ENCODE results near the gene SCG5. TPM values are rescaled to one million over a fixed set of nuclear protein-coding genes. Genes with fewer than 3 reads are reported as not detected.

SCG5 gene
- polyA plus RNA-seq, 6 donors from 2014 or later: 0.39 TPM; not detected in 5

- no peak for ATAC-seq (ENCODE audit: low read depth in 2 of 2)
Measured at GRCh38 chr15:32688151-32688639, 46.7 kb downstream of the SCG5 start.

GRCh38 chr15:32690941-32691688 is 49.6 kb downstream of the SCG5 start:
- Mint-ChIP-seq H3K4me3 (no peak overlapping the region), H3K36me3 (no peaks in the 10 kb centered on the region), H3K27ac (peak overlapping the region in 1 of 6 donors; percentile 21), H3K27me3 (no peaks in the 10 kb centered on the region), H3K9me3 (peaks cover 0 to 6% (median 0%) of the 10 kb centered on the region in 7 donors), H3K4me1 (no peaks in the 10 kb centered on the region)
- ATAC-seq (ENCODE audit: low read depth in 2 of 2): no peak
- no peak for DNase-seq

More at GRCh38 chr15:32688151-32688639, 46.7 kb downstream of the SCG5 start:
- DNase-seq: no peak
- peaks cover 0 to 6% (median 0%) of the 10 kb centered on the region in 7 donors for H3K9me3 Mint-ChIP-seq
- H3K27me3 Mint-ChIP-seq: no peaks in the 10 kb centered on the region
- H3K4me1 Mint-ChIP-seq: no peaks in the 10 kb centered on the region
- H3K27ac Mint-ChIP-seq: no peak overlapping the region
- H3K4me3 Mint-ChIP-seq: no peak overlapping the region
- H3K36me3 Mint-ChIP-seq: no peaks in the 10 kb centered on the region

- Mint-ChIP-seq H3K36me3 (no peaks in the 10 kb centered on the region), H3K27ac (peak overlapping the region in 1 of 6 donors; percentile 21), H3K4me3 (no peak overlapping the region), H3K4me1 (no peaks in the 10 kb centered on the region), H3K9me3 (peaks cover 0 to 1% (median 0%) of the 10 kb centered on the region in 7 donors), H3K27me3 (no peaks in the 10 kb centered on the region)
- ATAC-seq (ENCODE audit: low read depth in 2 of 2): no peak
- DNase-seq: no peak
Measured at GRCh38 chr15:32691689-32692038, 50.2 kb downstream of the SCG5 start.

- no peak overlapping the region for H3K4me3 Mint-ChIP-seq
- ATAC-seq (ENCODE audit: low read depth in 2 of 2) (no peak), DNase-seq (no peak)
- H3K27me3 Mint-ChIP-seq: peaks cover 0 to under 1% (median 0%) of the 10 kb centered on the region in 3 donors
- H3K9me3 Mint-ChIP-seq: no peaks in the 10 kb centered on the region
- H3K27ac Mint-ChIP-seq: no peak overlapping the region
- H3K4me1 Mint-ChIP-seq: no peaks in the 10 kb centered on the region
- H3K36me3 Mint-ChIP-seq: no peaks in the 10 kb centered on the region
Measured at GRCh38 chr15:32692286-32692685, 50.8 kb downstream of the SCG5 start.

GRCh38 chr15:32694222-32694983 is 52.9 kb downstream of the SCG5 start:
- Mint-ChIP-seq H3K27me3 (peaks cover 8 to 18% (median 8%) of the 10 kb centered on the region in 3 donors), H3K9me3 (no peaks in the 10 kb centered on the region), H3K4me1 (no peaks in the 10 kb centered on the region), H3K27ac (peak overlapping the region in 2 of 6 donors; percentile 1 to 77), H3K36me3 (no peaks in the 10 kb centered on the region), H3K4me3 (no peak overlapping the region)
- no peak for DNase-seq
- no peak for ATAC-seq (ENCODE audit: low read depth in 2 of 2)

- Mint-ChIP-seq H3K27me3 (peaks cover 8 to 18% (median 8%) of the 10 kb centered on the region in 3 donors), H3K27ac (no peak overlapping the region), H3K4me1 (no peaks in the 10 kb centered on the region), H3K4me3 (no peak overlapping the region), H3K36me3 (no peaks in the 10 kb centered on the region), H3K9me3 (peaks cover 0 to 2% (median 0%) of the 10 kb centered on the region in 7 donors)
- no peak for ATAC-seq (ENCODE audit: low read depth in 2 of 2)
- no peak for DNase-seq
Measured at GRCh38 chr15:32698773-32699390, 57.4 kb downstream of the SCG5 start.

GRCh38 chr15:32700501-32701150 is 59.1 kb downstream of the SCG5 start:
- H3K9me3 Mint-ChIP-seq: peaks cover 0 to 2% (median 0%) of the 10 kb centered on the region in 7 donors
- H3K36me3 Mint-ChIP-seq: no peaks in the 10 kb centered on the region
- no peak overlapping the region for H3K4me3 Mint-ChIP-seq
- ATAC-seq (ENCODE audit: low read depth in 2 of 2): no peak
- H3K4me1 Mint-ChIP-seq: no peaks in the 10 kb centered on the region
- no peak overlapping the region for H3K27ac Mint-ChIP-seq
- DNase-seq: no peak
- peaks cover 8 to 18% (median 17%) of the 10 kb centered on the region in 3 donors for H3K27me3 Mint-ChIP-seq

- no peaks in the 10 kb centered on the region for H3K4me1 Mint-ChIP-seq
- ATAC-seq (ENCODE audit: low read depth in 2 of 2): no peak
- no peak overlapping the region for H3K4me3 Mint-ChIP-seq
- DNase-seq: no peak
- no peaks in the 10 kb centered on the region for H3K36me3 Mint-ChIP-seq
- no peak overlapping the region for H3K27ac Mint-ChIP-seq
- peaks cover 0 to 2% (median 0%) of the 10 kb centered on the region in 7 donors for H3K9me3 Mint-ChIP-seq
- peaks cover 15 to 26% (median 17%) of the 10 kb centered on the region in 3 donors for H3K27me3 Mint-ChIP-seq
Measured at GRCh38 chr15:32701863-32702262, 60.4 kb downstream of the SCG5 start.

GRCh38 chr15:32704395-32704981 is 63.0 kb downstream of the SCG5 start:
- Mint-ChIP-seq H3K4me3 (no peak overlapping the region), H3K9me3 (peaks cover 0 to 2% (median 0%) of the 10 kb centered on the region in 7 donors), H3K36me3 (no peaks in the 10 kb centered on the region), H3K27me3 (peaks cover 24 to 29% (median 27%) of the 10 kb centered on the region in 3 donors), H3K4me1 (no peaks in the 10 kb centered on the region), H3K27ac (no peak overlapping the region)
- ATAC-seq (ENCODE audit: low read depth in 2 of 2) (no peak), DNase-seq (no peak)

- Mint-ChIP-seq H3K36me3 (no peaks in the 10 kb centered on the region), H3K9me3 (peaks cover 0 to 2% (median 0%) of the 10 kb centered on the region in 7 donors), H3K27ac (no peak overlapping the region), H3K4me1 (no peaks in the 10 kb centered on the region), H3K4me3 (no peak overlapping the region), H3K27me3 (peaks cover 24 to 33% (median 33%) of the 10 kb centered on the region in 3 donors)
- no peak for ATAC-seq (ENCODE audit: low read depth in 2 of 2)
- DNase-seq: no peak
Measured at GRCh38 chr15:32705446-32705845, 63.9 kb downstream of the SCG5 start.

GRCh38 chr15:32706704-32707103 is 65.2 kb downstream of the SCG5 start:
- ATAC-seq (ENCODE audit: low read depth in 2 of 2): no peak
- no peak overlapping the region for H3K4me3 Mint-ChIP-seq
- peaks cover 27 to 40% (median 34%) of the 10 kb centered on the region in 3 donors for H3K27me3 Mint-ChIP-seq
- no peak overlapping the region for H3K27ac Mint-ChIP-seq
- no peaks in the 10 kb centered on the region for H3K36me3 Mint-ChIP-seq
- DNase-seq: no peak
- H3K9me3 Mint-ChIP-seq: peaks cover 0 to 2% (median 0%) of the 10 kb centered on the region in 7 donors
- H3K4me1 Mint-ChIP-seq: no peaks in the 10 kb centered on the region

- peaks cover 32 to 46% (median 40%) of the 10 kb centered on the region in 3 donors for H3K27me3 Mint-ChIP-seq
- H3K27ac Mint-ChIP-seq: no peak overlapping the region
- H3K9me3 Mint-ChIP-seq: no peaks in the 10 kb centered on the region
- ATAC-seq (ENCODE audit: low read depth in 2 of 2): no peak
- no peak overlapping the region for H3K4me3 Mint-ChIP-seq
- no peaks in the 10 kb centered on the region for H3K36me3 Mint-ChIP-seq
- DNase-seq: no peak
- no peaks in the 10 kb centered on the region for H3K4me1 Mint-ChIP-seq
Measured at GRCh38 chr15:32707436-32707835, 65.9 kb downstream of the SCG5 start.

Data from naive B cell (primary cell).